RWPE1 (cell line): Measurements from ENCODE around the gene KDM2A.

ENCODE experiments used
- CTCF ChIA-PET: fragments of 350-600 bp; sonication (Branson Sonifier 250); formaldehyde crosslinking; extraction: SDS; loops from one replicate; lab custom pipeline; 2021; lab: Yijun Ruan, JAX
- POLR2A ChIA-PET: fragments of 400-600 bp; formaldehyde crosslinking; extraction: SDS; loops from one replicate; lab custom pipeline; 2020; ENCODE audit warnings: antibody characterized with exemption; ENCODE audit not compliant: low non-redundant PET; lab: Yijun Ruan, JAX
- DNase-seq: peaks from one replicate; pipeline ENCODE4 v3.0.0; 2012; ENCODE audit warnings: low spot score
- H3K27ac ChIP-seq: fragments of 450-650 bp; 2 replicates; pipeline ENCODE4 v1.5.1; 2017
- CTCF ChIP-seq: fragments of 450-650 bp; conservative IDR thresholded peaks from 2 replicates; pipeline ENCODE4 v1.5.1; 2017; ENCODE audit warnings: low read depth, mild to moderate bottlenecking

Gene KDM2A

GRCh38 chr11:67238894-67239782, 120.1 kb downstream of the KDM2A start:
- CTCF ChIA-PET = interaction anchor here (0.6 to 1.3 kb wide), 4 partner anchors 13 to 153 kb away, joined by 3 read pairs; no protein-coding TSS in a partner anchor
- peak overlapping the region; percentile 90 for H3K27ac ChIP-seq
- no peak for TF ChIP-seq CTCF
- no peak for DNase-seq
- POLR2A ChIA-PET = interaction anchor here (0.5 to 1.2 kb wide), 8 partner anchors 8 to 377 kb away, joined by 3 to 8 read pairs (median 5); partner anchors contain the start of gene ANKRD13D

- DNase-seq = peak; percentile 95
- peak overlapping the region; percentile 90 for H3K27ac ChIP-seq
- ChIA-PET POLR2A (interaction anchor here (0.5 to 1.2 kb wide), 7 partner anchors 8 to 377 kb away, joined by 3 to 6 read pairs (median 5); partner anchors contain the start of gene ANKRD13D), CTCF (interaction anchor here (0.6 to 1.3 kb wide), 3 partner anchors 14 to 78 kb away, joined by 3 to 8 read pairs (median 3); no protein-coding TSS in a partner anchor)
- no peak for TF ChIP-seq CTCF
These were observed 120.9 kb downstream of the KDM2A start for GRCh38 chr11:67239783-67240575.

GRCh38 chr11:67240576-67241389, 121.7 kb downstream of the KDM2A start:
- no peak for TF ChIP-seq CTCF
- peak overlapping the region; percentile 90 for H3K27ac ChIP-seq
- ChIA-PET POLR2A (no interaction called here), CTCF (interaction anchor here (1.3 kb wide), 1 partner anchor 13 kb away, joined by 3 read pairs; no protein-coding TSS in a partner anchor)
- peak; percentile 73 for DNase-seq

- peak overlapping the region; percentile 36; the same call in 1 of the 2 replicates for H3K27ac ChIP-seq
- no peak for DNase-seq
- ChIA-PET CTCF (no interaction called here), POLR2A (no interaction called here)
- no peak for TF ChIP-seq CTCF
These were observed 123.5 kb downstream of the KDM2A start for GRCh38 chr11:67242548-67242947.

- ChIA-PET POLR2A (no interaction called here), CTCF (no interaction called here)
- H3K27ac ChIP-seq = no peak overlapping the region
- DNase-seq = no peak
- TF ChIP-seq CTCF = no peak
These were observed 124.0 kb downstream of the KDM2A start for GRCh38 chr11:67243051-67243450.
